Neural cell (in vitro differentiated cells): Measurements from ENCODE around the gene A4GALT. TPM values are rescaled to one million over a fixed set of nuclear protein-coding genes. Genes with fewer than 3 reads are reported as not detected.

Experiments used
- H2AFZ ChIP-seq: fragments of 200-600, 300-800 bp; sonication (generic), shearing (Covaris generic); 2 replicates; pipeline ENCODE4 v1.6.0; 2014; ENCODE audit warnings: low read depth, mild to moderate bottlenecking, antibody characterized with exemption, low read length, moderate library complexity
- H3F3A ChIP-seq: fragments of 200-600 bp; shearing (Covaris generic); 2 replicates; pipeline ENCODE4 v1.6.1; 2016; ENCODE audit warnings: mild to moderate bottlenecking, moderate library complexity, mixed read lengths, antibody characterized with exemption, low read length; ENCODE audit not compliant: insufficient read depth, poor library complexity, severe bottlenecking
- H3K27ac ChIP-seq: fragments of 200-600, 300-800 bp; sonication (generic), shearing (Covaris generic); 2 replicates; pipeline ENCODE4 v1.5.1; 2014; ENCODE audit warnings: mild to moderate bottlenecking, low read length, moderate library complexity
- H3K27me3 ChIP-seq: fragments of 300-800, 200-600 bp; sonication (generic), shearing (Covaris generic); 2 replicates; pipeline ENCODE4 v1.6.0; 2014; ENCODE audit warnings: mild to moderate bottlenecking, low read depth, low read length, moderate library complexity; ENCODE audit not compliant: insufficient read depth
- H3K36me3 ChIP-seq: fragments of 300-800, 200-600 bp; sonication (generic), shearing (Covaris generic); 2 replicates; pipeline ENCODE4 v1.5.1; 2014; ENCODE audit warnings: mild to moderate bottlenecking, antibody characterized with exemption, low read length, moderate library complexity; ENCODE audit not compliant: insufficient read depth
- H3K4me2 ChIP-seq: fragments of 300-800, 200-600 bp; sonication (generic), shearing (Covaris generic); 2 replicates; pipeline ENCODE4 v1.6.0; 2014; ENCODE audit warnings: mild to moderate bottlenecking, low read length
- H3K4me3 ChIP-seq: fragments of 300-800, 200-600 bp; sonication (generic), shearing (Covaris generic); 2 replicates; pipeline ENCODE4 v1.5.1; 2014; ENCODE audit warnings: mild to moderate bottlenecking, low read length, moderate library complexity
- H3K79me2 ChIP-seq: fragments of 200-600 bp; shearing (Covaris generic); replicated peaks from 2 replicates; pipeline ENCODE4 v1.6.0; 2014; ENCODE audit warnings: mild to moderate bottlenecking, low read length, moderate library complexity; ENCODE audit not compliant: insufficient read depth
- H3K9ac ChIP-seq: fragments of 300-800, 200-600 bp; sonication (generic), shearing (Covaris generic); 2 replicates; pipeline ENCODE4 v1.6.1; 2016; ENCODE audit warnings: mild to moderate bottlenecking, low read length, mixed read lengths
- H3K9me2 ChIP-seq: fragments of 200-600 bp; shearing (Covaris generic); 2 replicates; pipeline ENCODE4 v1.6.1; 2016; ENCODE audit warnings: mild to moderate bottlenecking, low read length, mixed read lengths; ENCODE audit not compliant: insufficient read depth
- H3K9me3 ChIP-seq: fragments of 200-600, 300-800 bp; sonication (generic), shearing (Covaris generic); 2 replicates; pipeline ENCODE4 v1.6.1; 2016; ENCODE audit warnings: mild to moderate bottlenecking, mixed run types, low read length, moderate library complexity, mixed read lengths
- H4K20me1 ChIP-seq: fragments of 200-600 bp; shearing (Covaris generic); 2 replicates; pipeline ENCODE4 v1.6.1; 2016; ENCODE audit warnings: mild to moderate bottlenecking, mixed run types; ENCODE audit not compliant: insufficient read depth
- CTCF ChIP-seq: fragments of 450-650 bp; IDR thresholded peaks from 2 replicates; pipeline ENCODE4 v1.5.1; 2014; ENCODE audit warnings: antibody characterized with exemption, mild to moderate bottlenecking, moderate library complexity; ENCODE audit not compliant: poor library complexity, severe bottlenecking
- EP300 ChIP-seq: fragments of 450-650 bp; conservative IDR thresholded peaks from 2 replicates; pipeline ENCODE4 v1.6.1; 2014; ENCODE audit warnings: antibody characterized with exemption, mild to moderate bottlenecking, moderate library complexity; ENCODE audit not compliant: poor library complexity, severe bottlenecking
- EZH2 ChIP-seq: fragments of 200-600, 300-800 bp; shearing (Covaris generic), sonication (generic); IDR thresholded peaks from 2 replicates; pipeline ENCODE4 v1.6.1; 2014; ENCODE audit warnings: antibody characterized with exemption, low read length, borderline replicate concordance, mild to moderate bottlenecking; ENCODE audit not compliant: insufficient read depth, poor library complexity, severe bottlenecking
- MXI1 ChIP-seq: fragments of 450-650 bp; conservative IDR thresholded peaks from 2 replicates; pipeline ENCODE4 v1.6.1; 2014; ENCODE audit warnings: antibody characterized with exemption, mild to moderate bottlenecking; ENCODE audit not compliant: poor library complexity, severe bottlenecking
- POLR2AphosphoS5 ChIP-seq: IDR thresholded peaks from 2 replicates; pipeline ENCODE4 v1.6.1; 2012
- RAD21 ChIP-seq: fragments of 450-650 bp; conservative IDR thresholded peaks from 2 replicates; pipeline ENCODE4 v1.6.1; 2014; ENCODE audit warnings: antibody characterized with exemption, mild to moderate bottlenecking, moderate library complexity
- REST ChIP-seq: IDR thresholded peaks from 2 replicates; pipeline ENCODE4 v1.6.1; 2012; ENCODE audit warnings: borderline replicate concordance
- SMC3 ChIP-seq: fragments of 450-650 bp; conservative IDR thresholded peaks from 2 replicates; pipeline ENCODE4 v1.6.1; 2014; ENCODE audit warnings: antibody characterized with exemption, mild to moderate bottlenecking, moderate library complexity; ENCODE audit not compliant: poor library complexity
- TAF1 ChIP-seq: IDR thresholded peaks from 2 replicates; pipeline ENCODE4 v1.6.1; 2012; ENCODE audit warnings: low read depth
- polyA plus RNA-seq: library from polyadenylated mRNA; depleted of rRNA; stranded (reverse); fragments of >200 nt; gene quantifications from 2 replicates; pipeline ENCODE4 v1.2.3, GENCODE V29; 2014

Gene A4GALT
- polyA plus RNA-seq, 1 donor from 2014 or later = not detected

- TF ChIP-seq TAF1 = no peak
- no peak for TF ChIP-seq EP300
- no peak for TF ChIP-seq POLR2AphosphoS5
- TF ChIP-seq SMC3 = no peak
- no peak for TF ChIP-seq RAD21
- no peak for TF ChIP-seq EZH2
- Histone ChIP-seq H3K4me3 (peak overlapping the region; percentile 58), H2AFZ (no peak overlapping the region), H3K9me3 (no peaks in the 10 kb centered on the region), H3F3A (no peaks in the 10 kb centered on the region), H3K27ac (no peak overlapping the region), H3K27me3 (peaks cover 51% of the 10 kb centered on the region), H3K36me3 (no peaks in the 10 kb centered on the region), H3K9ac (no peak overlapping the region), H4K20me1 (no peaks in the 10 kb centered on the region), H3K4me2 (no peak overlapping the region), H3K79me2 (no peaks in the 10 kb centered on the region), H3K9me2 (no peaks in the 10 kb centered on the region)
Observed at GRCh38 chr22:42719656-42720262, 911 bp downstream of the A4GALT start.

DNA sequence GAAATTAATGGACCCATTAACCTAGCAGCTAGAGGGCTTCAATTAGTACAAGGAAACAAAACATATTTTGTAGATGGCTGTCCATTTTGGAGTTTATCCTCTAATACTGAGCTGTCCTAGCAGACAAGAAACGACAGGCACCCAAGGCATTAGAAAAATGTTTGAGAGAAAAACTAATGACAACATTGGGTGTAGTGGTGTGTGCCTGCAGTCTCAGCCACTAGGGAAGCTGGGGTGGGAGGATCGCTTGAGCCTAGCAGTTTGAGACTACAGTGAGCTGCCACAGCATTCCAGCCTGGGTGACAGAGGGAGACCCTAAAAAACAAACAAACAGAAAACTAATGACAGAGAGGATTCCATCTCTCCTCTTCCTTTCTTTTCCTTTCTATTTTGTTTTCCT, 1.5 kb downstream of the A4GALT start:
- Histone ChIP-seq H3K36me3 (no peaks in the 10 kb centered on the region), H3K9me2 (no peaks in the 10 kb centered on the region), H3K27me3 (peaks cover 51% of the 10 kb centered on the region), H3K9me3 (no peaks in the 10 kb centered on the region), H3K27ac (no peak overlapping the region), H3F3A (no peaks in the 10 kb centered on the region), H2AFZ (no peak overlapping the region), H3K4me3 (no peak overlapping the region), H4K20me1 (no peaks in the 10 kb centered on the region), H3K79me2 (no peaks in the 10 kb centered on the region), H3K4me2 (no peak overlapping the region), H3K9ac (no peak overlapping the region)
- TF ChIP-seq EZH2 = no peak
- TF ChIP-seq POLR2AphosphoS5 = no peak

DNA sequence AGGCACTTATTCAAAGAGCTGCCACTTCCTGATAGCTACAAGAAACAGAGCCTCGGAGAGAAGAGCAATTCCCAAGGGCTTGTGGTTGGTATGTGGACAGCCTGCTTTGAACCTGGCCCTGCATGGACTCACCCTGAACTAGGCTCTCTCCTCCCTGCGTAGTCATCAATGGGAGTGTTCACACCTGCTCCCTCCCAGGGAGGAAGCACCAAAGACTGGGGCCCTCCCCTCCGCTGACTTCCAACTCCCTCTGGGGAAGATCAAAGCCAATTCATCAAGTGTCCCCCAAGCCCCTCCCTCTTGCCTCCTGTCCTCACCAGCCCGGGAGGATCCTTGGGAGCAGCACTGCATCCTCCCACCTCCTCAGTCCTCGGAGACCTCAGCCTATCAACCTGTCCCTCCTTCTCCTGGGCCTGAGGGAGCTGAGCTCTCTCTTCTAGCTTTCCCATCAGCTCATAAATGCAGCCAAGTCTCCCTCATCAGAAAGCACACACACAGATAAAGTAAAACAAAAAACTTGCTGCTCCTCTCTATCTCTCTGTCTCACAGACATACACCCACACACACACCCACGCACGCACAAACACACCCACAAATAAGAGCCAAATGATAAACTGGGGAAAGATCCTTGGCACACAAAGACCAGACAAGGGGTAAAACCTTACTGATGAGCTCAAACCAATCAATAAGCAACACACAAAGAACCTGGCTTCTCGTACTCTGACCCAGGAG, 3.3 kb downstream of the A4GALT start:
- H3K9ac ChIP-seq = no peak overlapping the region
- no peaks in the 10 kb centered on the region for H3K79me2 ChIP-seq
- TF ChIP-seq EZH2 = no peak
- no peak for TF ChIP-seq POLR2AphosphoS5
- no peak for TF ChIP-seq REST
- TF ChIP-seq EP300 = no peak
- TF ChIP-seq CTCF = no peak
- no peak for TF ChIP-seq TAF1
- TF ChIP-seq SMC3 = no peak
- TF ChIP-seq MXI1 = no peak
- no peak for TF ChIP-seq RAD21
- H4K20me1 ChIP-seq = no peaks in the 10 kb centered on the region
- peaks cover 50% of the 10 kb centered on the region for H3K27me3 ChIP-seq
- H3K4me2 ChIP-seq = no peak overlapping the region
- no peak overlapping the region for H2AFZ ChIP-seq
- H3K36me3 ChIP-seq = no peaks in the 10 kb centered on the region
- H3K9me3 ChIP-seq = no peaks in the 10 kb centered on the region
- no peaks in the 10 kb centered on the region for H3K9me2 ChIP-seq
- H3F3A ChIP-seq = no peaks in the 10 kb centered on the region
- H3K27ac ChIP-seq = no peak overlapping the region
- H3K4me3 ChIP-seq = no peak overlapping the region
